GM12878 (cell line): ENCODE measurements around the gene KIF18A.

Experiments
- BRCA1 ChIP-seq: IDR thresholded peaks from 2 replicates; pipeline ENCODE4 v1.6.1; 2011; ENCODE audit warnings: low read depth, low read length, improper control_type of control experiment
- CHD1 ChIP-seq: IDR thresholded peaks from 2 replicates; pipeline ENCODE4 v1.6.1; 2012; ENCODE audit warnings: low read depth, low read length, improper control_type of control experiment
- EED ChIP-seq: sonication (generic); IDR thresholded peaks from 2 replicates; pipeline ENCODE4 v1.6.1; 2016; ENCODE audit warnings: antibody characterized with exemption, low read depth
- EZH2 ChIP-seq: IDR thresholded peaks from 2 replicates; pipeline ENCODE4 v1.6.1; 2012; ENCODE audit warnings: low read depth, mild to moderate bottlenecking, control low read depth, inconsistent platforms, low read length, borderline replicate concordance; ENCODE audit not compliant: control insufficient read depth
- POLR2A ChIP-seq: IDR thresholded peaks from 2 replicates; pipeline ENCODE4 v1.6.1; 2011; ENCODE audit warnings: low read depth, mild to moderate bottlenecking, low read length
- TF ChIP-seq, protein P1 (sequence below): fragments of 150-350 bp; IDR thresholded peaks from 2 replicates; pipeline ENCODE4 v1.6.1; 2016; ENCODE audit warnings: low read depth, low read length
- TF ChIP-seq, protein P2 (sequence below), 3 experiments: IDR thresholded peaks in 2 of 3; conservative IDR thresholded peaks in 1 of 3; 2 replicates each; pipeline ENCODE4 v1.5.1; 2011; ENCODE audit warnings: low read depth in 3 of 3, low read length in 3 of 3, mild to moderate bottlenecking in 3 of 3, control low read depth in 2 of 3, moderate library complexity in 2 of 3, inconsistent platforms in 1 of 3, mixed read lengths in 1 of 3; ENCODE audit not compliant: control insufficient read depth in 2 of 3, insufficient read depth in 1 of 3; ENCODE audit errors: extremely low read depth in 1 of 3

DNA sequence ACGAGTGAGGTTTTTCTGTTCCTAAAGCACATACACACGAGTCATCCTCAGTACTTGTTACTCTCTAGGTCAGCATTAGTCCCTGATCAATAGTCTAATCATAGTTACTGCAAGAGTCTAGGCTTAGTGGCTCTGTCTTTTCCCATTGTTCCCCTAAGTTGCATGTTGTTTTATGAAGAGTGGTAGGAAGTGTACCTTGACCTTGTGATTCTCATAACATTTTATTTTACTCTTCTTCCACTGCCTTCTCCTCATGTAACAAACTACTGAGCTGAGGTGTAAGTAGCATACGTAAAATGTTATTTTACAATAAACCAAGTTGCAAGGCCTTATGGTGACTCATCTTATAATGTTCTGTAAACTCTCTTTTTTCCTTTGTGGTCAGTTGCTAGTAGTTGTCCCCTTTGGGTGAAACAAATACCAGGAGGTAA, 15.2 kb upstream of the KIF18A start:
- TF ChIP-seq EZH2, result no peak
- no peak for TF ChIP-seq POLR2A
- TF ChIP-seq, protein P1, sequence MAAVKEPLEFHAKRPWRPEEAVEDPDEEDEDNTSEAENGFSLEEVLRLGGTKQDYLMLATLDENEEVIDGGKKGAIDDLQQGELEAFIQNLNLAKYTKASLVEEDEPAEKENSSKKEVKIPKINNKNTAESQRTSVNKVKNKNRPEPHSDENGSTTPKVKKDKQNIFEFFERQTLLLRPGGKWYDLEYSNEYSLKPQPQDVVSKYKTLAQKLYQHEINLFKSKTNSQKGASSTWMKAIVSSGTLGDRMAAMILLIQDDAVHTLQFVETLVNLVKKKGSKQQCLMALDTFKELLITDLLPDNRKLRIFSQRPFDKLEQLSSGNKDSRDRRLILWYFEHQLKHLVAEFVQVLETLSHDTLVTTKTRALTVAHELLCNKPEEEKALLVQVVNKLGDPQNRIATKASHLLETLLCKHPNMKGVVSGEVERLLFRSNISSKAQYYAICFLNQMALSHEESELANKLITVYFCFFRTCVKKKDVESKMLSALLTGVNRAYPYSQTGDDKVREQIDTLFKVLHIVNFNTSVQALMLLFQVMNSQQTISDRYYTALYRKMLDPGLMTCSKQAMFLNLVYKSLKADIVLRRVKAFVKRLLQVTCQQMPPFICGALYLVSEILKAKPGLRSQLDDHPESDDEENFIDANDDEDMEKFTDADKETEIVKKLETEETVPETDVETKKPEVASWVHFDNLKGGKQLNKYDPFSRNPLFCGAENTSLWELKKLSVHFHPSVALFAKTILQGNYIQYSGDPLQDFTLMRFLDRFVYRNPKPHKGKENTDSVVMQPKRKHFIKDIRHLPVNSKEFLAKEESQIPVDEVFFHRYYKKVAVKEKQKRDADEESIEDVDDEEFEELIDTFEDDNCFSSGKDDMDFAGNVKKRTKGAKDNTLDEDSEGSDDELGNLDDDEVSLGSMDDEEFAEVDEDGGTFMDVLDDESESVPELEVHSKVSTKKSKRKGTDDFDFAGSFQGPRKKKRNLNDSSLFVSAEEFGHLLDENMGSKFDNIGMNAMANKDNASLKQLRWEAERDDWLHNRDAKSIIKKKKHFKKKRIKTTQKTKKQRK, result no peak
- TF ChIP-seq EED, result no peak
- no peak for TF ChIP-seq CHD1
- TF ChIP-seq BRCA1, result no peak
- TF ChIP-seq, protein P2, sequence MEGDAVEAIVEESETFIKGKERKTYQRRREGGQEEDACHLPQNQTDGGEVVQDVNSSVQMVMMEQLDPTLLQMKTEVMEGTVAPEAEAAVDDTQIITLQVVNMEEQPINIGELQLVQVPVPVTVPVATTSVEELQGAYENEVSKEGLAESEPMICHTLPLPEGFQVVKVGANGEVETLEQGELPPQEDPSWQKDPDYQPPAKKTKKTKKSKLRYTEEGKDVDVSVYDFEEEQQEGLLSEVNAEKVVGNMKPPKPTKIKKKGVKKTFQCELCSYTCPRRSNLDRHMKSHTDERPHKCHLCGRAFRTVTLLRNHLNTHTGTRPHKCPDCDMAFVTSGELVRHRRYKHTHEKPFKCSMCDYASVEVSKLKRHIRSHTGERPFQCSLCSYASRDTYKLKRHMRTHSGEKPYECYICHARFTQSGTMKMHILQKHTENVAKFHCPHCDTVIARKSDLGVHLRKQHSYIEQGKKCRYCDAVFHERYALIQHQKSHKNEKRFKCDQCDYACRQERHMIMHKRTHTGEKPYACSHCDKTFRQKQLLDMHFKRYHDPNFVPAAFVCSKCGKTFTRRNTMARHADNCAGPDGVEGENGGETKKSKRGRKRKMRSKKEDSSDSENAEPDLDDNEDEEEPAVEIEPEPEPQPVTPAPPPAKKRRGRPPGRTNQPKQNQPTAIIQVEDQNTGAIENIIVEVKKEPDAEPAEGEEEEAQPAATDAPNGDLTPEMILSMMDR (IDR thresholded peaks at IDR 0.05 in 2 of 3, conservative IDR thresholded peaks at IDR 0.05 in 1 of 3; ENCODE audit: control insufficient read depth in 2 of 3, extremely low read depth in 1 of 3, insufficient read depth in 1 of 3, low read depth in 3 of 3, low read length in 3 of 3), result no peak
